Fibroblast of lung (primary cell): Measurements from ENCODE around the gene JAK2.

Experiments
- EZH2 ChIP-seq: IDR thresholded peaks from 2 replicates; pipeline ENCODE4 v1.5.1; 2012; ENCODE audit warnings: low read length, control low read depth, mild to moderate bottlenecking; ENCODE audit errors: missing control alignments
- TF ChIP-seq, protein P1 (sequence below), 2 donors: IDR thresholded peaks in 1 of 2; conservative IDR thresholded peaks in 1 of 2; 1 replicate in 1 of 2; 2 replicates in 1 of 2; pipeline ENCODE4 v1.5.1; 2011 to 2012; ENCODE audit warnings: low read length in 2 of 2, control low read depth in 1 of 2, inconsistent platforms in 1 of 2, low read depth in 1 of 2, mild to moderate bottlenecking in 1 of 2

DNA sequence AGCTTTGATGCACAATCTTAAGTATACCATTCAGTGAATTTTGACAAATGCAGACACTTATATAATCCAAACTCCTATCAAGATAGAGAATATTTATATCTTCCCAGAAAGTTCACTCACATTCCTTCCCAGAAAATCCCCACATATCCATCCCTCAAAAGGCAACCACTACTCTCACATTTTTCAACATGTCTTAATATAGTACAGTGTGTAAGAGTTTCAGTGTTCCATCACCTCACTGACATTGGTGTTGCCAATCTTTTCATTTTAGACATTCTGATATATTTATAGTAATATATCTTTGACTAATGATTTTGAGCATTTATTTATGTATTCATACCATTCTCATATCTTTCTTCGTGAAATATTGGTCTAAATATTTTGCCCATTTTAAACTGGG is 38.1 kb upstream of the JAK2 start:
- TF ChIP-seq, protein P1, sequence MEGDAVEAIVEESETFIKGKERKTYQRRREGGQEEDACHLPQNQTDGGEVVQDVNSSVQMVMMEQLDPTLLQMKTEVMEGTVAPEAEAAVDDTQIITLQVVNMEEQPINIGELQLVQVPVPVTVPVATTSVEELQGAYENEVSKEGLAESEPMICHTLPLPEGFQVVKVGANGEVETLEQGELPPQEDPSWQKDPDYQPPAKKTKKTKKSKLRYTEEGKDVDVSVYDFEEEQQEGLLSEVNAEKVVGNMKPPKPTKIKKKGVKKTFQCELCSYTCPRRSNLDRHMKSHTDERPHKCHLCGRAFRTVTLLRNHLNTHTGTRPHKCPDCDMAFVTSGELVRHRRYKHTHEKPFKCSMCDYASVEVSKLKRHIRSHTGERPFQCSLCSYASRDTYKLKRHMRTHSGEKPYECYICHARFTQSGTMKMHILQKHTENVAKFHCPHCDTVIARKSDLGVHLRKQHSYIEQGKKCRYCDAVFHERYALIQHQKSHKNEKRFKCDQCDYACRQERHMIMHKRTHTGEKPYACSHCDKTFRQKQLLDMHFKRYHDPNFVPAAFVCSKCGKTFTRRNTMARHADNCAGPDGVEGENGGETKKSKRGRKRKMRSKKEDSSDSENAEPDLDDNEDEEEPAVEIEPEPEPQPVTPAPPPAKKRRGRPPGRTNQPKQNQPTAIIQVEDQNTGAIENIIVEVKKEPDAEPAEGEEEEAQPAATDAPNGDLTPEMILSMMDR (conservative IDR thresholded peaks at IDR 0.05 in 1 of 2, IDR thresholded peaks at IDR 0.05 in 1 of 2; ENCODE audit: low read depth in 1 of 2, low read length in 2 of 2), result no peak
- no peak for TF ChIP-seq EZH2
